Glomerular endothelial cell (primary cell): ENCODE data around the gene HS6ST2. TPM values are rescaled to one million over a fixed set of nuclear protein-coding genes. Genes with fewer than 3 reads are reported as not detected.
"Not testable (repeated sequence)": the region's sequence is repeated elsewhere in the genome, so short reads cannot be mapped to it uniquely, and the experiment has no call there.

ENCODE experiments used
- DNase-seq: peaks from one replicate; pipeline ENCODE4 v3.0.0-alpha.2; 2011; ENCODE audit warnings: low read depth, low spot score; ENCODE audit errors: extremely low read depth
- total RNA-seq: library from RNA; depleted of rRNA; stranded (reverse); fragments of >200 nt; gene quantifications from 2 replicates; pipeline ENCODE4 v1.2.3, GENCODE V29; 2015

The HS6ST2 gene
- total RNA-seq: 0.78 and 0.82 TPM in 2 replicates

DNA sequence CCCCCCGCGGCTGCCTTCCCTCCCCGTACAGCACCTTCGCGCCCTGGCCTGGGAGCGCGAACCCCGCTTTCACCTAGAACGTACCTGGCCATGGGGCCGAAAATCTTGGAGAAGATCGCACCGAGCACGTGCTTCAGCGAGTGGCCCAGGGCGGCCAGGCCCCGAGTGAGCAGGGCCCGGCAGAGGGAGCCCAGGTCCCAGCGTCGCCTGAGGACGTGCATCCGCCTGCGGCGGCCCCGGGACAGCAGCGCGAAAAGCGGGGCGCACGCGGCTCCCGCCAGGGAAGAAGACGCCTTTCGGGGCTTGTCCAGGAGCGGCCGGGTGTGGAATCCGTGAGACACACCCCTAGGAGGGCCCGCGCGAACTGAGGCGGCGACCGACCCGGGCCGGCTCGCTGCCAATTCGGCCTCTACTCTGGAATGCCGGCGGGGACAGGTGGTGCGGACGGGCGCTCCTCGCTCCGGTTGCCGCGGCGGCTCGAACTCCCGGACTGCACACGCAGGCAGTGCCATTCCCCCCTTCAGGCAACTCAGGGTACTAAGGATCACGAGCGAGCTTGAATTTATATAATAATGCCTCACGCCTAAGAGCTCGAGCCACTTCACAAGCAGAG is at the start of gene HS6ST2:
HS6ST2 (minus strand) TSS at position 539 of the 613 bp plus-strand sequence.
- no peak for DNase-seq

DNA sequence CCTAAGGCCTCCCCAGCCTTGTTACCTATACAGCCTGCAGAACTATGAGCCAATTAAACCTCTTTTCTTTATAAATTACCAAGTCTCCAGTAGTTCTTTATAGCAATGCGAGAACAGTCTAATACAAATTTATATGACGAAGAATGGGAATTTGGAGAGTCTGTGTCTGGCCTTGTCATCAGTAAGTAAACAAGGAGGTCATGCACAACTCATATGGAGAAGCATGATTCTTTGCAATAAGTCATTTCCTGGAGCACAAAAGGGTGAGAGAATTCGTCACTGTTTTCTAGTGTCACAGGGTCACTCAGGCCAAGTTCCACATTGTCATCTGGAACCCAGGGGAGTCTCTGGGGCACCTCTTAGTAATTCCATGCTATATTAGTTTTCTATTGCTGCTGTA is 49.0 kb upstream of the HS6ST2 start:
- DNase-seq: no peak

GRCh38 chrX:133005616-133006015 is 47.2 kb upstream of the HS6ST2 start:
- DNase-seq: no peak

DNA sequence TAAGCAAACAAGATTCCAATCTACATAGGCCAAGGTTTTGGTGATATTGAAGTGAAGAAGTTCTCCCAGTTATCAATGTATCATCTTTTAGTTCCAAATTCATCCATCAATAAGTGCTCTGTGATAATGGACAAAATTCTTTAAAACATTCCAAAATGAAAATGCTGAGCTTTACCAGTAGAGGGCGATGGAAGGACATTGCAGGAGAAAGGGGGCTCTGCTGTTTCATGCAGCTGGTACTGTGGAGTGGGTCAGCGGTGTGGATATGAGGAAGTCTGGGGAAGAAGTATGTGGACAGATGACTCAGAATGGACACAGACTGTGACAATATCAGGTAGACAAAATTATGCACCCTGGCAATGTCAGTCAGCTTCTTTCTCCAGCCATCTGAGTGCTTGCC is 46.6 kb upstream of the HS6ST2 start:
- no peak for DNase-seq

- no peak for DNase-seq
Measured at GRCh38 chrX:132999209-132999608, 40.8 kb upstream of the HS6ST2 start.

- DNase-seq: no peak
Measured at GRCh38 chrX:132990835-132991234, 32.4 kb upstream of the HS6ST2 start.

- DNase-seq: no peak
Measured at GRCh38 chrX:132986556-132986955, 28.1 kb upstream of the HS6ST2 start.

DNA sequence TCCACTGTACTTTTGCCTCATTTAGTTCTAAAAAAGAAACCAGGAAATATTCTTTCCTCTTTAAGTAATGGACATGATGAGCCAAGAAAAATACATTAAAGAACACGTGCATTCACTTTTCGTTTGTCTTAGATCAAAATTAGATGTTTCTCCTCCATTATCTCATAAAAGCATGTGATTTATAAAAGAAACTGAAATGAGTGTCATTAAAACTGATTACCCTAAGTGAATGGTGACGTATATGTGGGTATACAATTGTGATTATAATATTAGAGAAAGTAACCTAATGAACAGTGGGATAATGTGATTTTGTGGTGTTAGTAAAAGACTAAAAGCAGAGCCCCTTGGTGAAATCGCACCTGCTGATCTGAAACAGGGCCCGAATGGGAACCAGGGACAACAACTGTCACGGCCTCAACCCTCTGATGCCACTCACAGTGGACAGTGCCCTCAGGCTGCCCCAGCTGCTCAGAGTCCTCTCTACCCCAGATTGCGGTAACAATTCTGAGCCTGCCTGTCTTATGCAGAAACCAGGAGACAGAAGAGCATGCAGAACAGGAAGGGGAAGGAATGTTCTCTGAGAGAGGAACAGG is 25.7 kb upstream of the HS6ST2 start:
- no peak for DNase-seq

DNA sequence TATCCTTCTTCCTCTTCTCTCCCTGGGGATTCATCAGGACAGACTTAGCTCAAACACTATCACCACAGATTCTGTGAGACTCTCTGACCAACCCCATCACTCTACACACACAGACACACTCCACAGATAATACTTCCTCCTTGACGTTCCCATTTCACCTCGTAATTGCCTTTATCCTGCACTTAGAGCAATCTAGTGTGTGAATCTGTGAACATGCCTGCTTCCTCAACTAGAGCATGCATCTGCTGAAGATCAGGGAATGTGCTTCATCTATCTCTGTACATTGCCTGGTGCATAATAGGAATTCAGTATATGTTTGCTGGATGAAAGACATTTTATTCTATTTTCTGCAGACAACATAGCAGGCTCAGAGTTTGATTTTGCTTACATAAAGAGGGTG is 25.1 kb upstream of the HS6ST2 start:
- DNase-seq: no peak

DNA sequence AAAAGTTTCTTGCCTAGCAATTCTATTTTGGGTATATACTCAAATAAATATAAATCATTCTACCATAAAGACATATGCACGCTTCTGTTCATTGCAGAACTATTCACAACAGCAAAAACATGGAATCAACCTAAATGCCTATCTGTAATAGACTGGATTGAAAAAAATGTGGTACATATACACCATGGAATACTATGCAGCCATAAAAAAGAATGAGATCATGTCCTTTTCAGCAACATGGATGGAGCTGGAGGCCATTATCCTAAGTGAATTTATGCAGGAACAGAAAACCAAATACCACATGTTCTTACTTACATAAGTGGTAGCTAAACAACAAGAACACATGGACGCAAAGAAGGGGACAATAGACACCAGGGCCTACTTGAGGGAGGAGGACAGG is 21.6 kb upstream of the HS6ST2 start:
- DNase-seq: not testable (repeated sequence)

GRCh38 chrX:132968296-132968949 is 10.0 kb upstream of the HS6ST2 start:
- DNase-seq: no peak

- DNase-seq: no peak
Measured at GRCh38 chrX:132967049-132967448, 8.6 kb upstream of the HS6ST2 start.

GRCh38 chrX:132965461-132965860 is 7.0 kb upstream of the HS6ST2 start:
- DNase-seq: no peak

GRCh38 chrX:132961511-132961910 is 3.1 kb upstream of the HS6ST2 start:
- DNase-seq: no peak

- no peak for DNase-seq
Measured at GRCh38 chrX:132957211-132958090, 978 bp downstream of the HS6ST2 start.

DNA sequence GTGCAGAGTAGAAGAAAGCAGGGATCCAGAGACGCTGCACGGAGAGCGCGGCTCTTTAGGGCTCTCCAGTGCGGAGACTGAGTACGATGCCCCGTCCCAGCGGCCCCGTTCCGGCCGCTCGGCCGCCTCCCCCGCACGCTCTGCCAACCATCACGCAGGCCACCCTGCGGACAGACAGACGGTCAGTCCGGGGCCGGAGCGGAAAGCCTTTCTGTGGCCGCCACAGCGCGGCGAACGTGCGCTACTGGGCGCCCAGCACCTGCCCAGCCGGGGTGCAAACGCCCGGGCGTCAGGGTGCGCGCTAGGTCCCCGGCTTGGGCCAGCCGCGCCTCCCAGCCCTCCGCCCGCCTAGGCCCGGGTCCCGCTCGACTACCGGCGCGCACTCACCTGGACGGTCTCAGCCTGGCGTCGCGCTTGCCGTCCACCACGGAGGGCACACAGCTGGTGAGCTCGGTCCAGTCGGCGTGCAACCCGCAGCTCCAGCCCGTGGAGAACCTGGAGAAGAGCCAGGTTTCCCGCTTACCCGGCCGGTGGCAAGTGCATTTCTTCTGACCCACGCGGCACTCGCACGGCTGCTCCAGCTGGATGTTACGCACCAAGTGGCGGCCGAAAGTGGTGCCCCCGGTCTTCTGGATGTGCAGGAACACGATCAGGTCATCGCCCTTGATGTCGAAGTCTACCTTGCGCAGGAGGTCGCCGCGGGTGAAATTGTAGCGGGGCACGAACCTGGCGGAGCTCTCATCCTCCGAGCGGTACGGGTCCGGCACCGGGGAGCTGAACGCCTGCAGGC is 1.8 kb downstream of the HS6ST2 start:
- DNase-seq: no peak

- no peak for DNase-seq
Measured at GRCh38 chrX:132955690-132956089, 2.7 kb downstream of the HS6ST2 start.

DNA sequence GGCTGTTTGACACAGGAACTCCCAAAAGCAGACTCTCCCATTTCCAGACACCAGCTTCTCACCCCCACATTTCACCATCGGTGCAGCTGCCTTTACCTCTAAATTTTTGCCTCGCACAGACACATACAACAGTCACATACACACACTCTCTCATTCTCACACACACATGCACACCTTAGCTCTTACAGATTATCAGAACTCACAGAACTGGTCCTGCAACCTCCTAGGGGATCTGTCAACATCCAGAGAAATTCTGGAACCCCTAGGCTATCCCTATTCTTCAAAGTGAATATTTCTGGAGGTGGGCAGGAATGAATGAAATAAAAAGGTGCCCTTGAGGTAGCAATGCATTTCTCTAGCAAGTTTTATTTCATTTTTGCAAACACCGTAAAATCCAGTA is 4.1 kb downstream of the HS6ST2 start:
- DNase-seq: no peak

GRCh38 chrX:132953354-132953753 is 5.1 kb downstream of the HS6ST2 start:
- no peak for DNase-seq

DNA sequence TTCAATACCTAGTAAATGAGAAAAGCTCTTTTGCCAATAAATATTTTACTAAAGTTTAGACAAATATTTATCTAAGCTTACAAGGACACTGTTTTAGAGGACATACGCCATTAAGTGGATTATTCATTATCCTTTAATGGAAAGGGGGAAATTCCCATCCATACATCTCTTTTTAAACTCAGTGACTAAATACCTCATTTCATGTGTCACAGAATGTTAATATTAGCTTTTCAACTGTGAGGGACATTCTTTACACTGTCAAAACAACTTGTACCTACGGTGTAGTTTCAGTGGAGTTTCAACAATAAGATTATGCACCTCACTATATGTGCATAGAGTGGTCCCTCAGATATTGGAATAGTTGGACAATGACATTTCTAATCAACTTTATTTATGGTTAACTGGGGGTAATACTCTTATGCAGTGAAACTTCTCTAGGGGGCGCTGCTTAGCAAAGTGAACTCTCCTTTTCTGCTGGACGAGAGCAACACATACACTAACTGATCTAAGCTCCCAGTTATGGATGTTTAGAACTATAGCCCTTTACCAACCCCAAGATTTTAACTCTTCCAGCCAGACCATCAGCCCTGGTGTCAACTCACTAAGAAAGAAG is 9.7 kb downstream of the HS6ST2 start:
- DNase-seq: no peak
